ENCODE measurements around the gene RUNX1. TPM values are rescaled to one million over a fixed set of nuclear protein-coding genes. Genes with fewer than 3 reads are reported as not detected.

The RUNX1 gene
- total and polyA plus RNA-seq, 10 of the 15 experiments (the other 5 are each of a cell fraction or from before 2014, with no cell fraction given) = 0.90 to 15.2 (median 4.1) TPM

GRCh38 chr21:34774750-34775149, 274.4 kb downstream of the RUNX1 start (continued):
- TF ChIP-seq, protein P1, sequence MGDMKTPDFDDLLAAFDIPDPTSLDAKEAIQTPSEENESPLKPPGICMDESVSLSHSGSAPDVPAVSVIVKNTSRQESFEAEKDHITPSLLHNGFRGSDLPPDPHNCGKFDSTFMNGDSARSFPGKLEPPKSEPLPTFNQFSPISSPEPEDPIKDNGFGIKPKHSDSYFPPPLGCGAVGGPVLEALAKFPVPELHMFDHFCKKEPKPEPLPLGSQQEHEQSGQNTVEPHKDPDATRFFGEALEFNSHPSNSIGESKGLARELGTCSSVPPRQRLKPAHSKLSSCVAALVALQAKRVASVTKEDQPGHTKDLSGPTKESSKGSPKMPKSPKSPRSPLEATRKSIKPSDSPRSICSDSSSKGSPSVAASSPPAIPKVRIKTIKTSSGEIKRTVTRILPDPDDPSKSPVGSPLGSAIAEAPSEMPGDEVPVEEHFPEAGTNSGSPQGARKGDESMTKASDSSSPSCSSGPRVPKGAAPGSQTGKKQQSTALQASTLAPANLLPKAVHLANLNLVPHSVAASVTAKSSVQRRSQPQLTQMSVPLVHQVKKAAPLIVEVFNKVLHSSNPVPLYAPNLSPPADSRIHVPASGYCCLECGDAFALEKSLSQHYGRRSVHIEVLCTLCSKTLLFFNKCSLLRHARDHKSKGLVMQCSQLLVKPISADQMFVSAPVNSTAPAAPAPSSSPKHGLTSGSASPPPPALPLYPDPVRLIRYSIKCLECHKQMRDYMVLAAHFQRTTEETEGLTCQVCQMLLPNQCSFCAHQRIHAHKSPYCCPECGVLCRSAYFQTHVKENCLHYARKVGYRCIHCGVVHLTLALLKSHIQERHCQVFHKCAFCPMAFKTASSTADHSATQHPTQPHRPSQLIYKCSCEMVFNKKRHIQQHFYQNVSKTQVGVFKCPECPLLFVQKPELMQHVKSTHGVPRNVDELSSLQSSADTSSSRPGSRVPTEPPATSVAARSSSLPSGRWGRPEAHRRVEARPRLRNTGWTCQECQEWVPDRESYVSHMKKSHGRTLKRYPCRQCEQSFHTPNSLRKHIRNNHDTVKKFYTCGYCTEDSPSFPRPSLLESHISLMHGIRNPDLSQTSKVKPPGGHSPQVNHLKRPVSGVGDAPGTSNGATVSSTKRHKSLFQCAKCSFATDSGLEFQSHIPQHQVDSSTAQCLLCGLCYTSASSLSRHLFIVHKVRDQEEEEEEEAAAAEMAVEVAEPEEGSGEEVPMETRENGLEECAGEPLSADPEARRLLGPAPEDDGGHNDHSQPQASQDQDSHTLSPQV (IDR thresholded peaks at IDR 0.05) = no peak
- no peak for TF ChIP-seq PAX5 (IDR thresholded peaks at IDR 0.05; ENCODE audit: borderline replicate concordance, low read depth, low read length)
- no peak for TF ChIP-seq KLF5 (IDR thresholded peaks at IDR 0.05; ENCODE audit: partially characterized antibody)
- no peak for TF ChIP-seq BRCA1 (IDR thresholded peaks at IDR 0.05; ENCODE audit: low read depth, low read length)
- no peak for TF ChIP-seq IKZF1 (conservative IDR thresholded peaks at IDR 0.05)

- peaks cover 0 to 6% of the 10 kb centered on the region in 2 experiments; a peak in 1 of 4 replicates for H3K27me3 ChIP-seq (replicated peaks in 1 of 2; ENCODE audit: control insufficient read depth in 2 of 2, insufficient read depth in 2 of 2, low read length in 1 of 2)
- no peaks in the 10 kb centered on the region for H3K36me3 ChIP-seq (ENCODE audit: control insufficient read depth in 2 of 2, insufficient read depth in 2 of 2, low read length in 1 of 2)
- no peak overlapping the region for H3K27ac ChIP-seq (ENCODE audit: control insufficient read depth, insufficient read depth)
- DNase-seq (ENCODE audit: low read depth, low spot score) (no peak), ATAC-seq (no peak), FAIRE-seq (no peak)
- H4K20me1 ChIP-seq (ENCODE audit: control insufficient read depth, insufficient read depth) = no peaks in the 10 kb centered on the region
- TF ChIP-seq RB1 (IDR thresholded peaks at IDR 0.05; ENCODE audit: borderline replicate concordance) (no peak), FOS (IDR thresholded peaks at IDR 0.05; ENCODE audit: borderline replicate concordance, extremely low read depth, insufficient read length) (no peak), TCF12 (IDR thresholded peaks at IDR 0.05; ENCODE audit: low read depth, low read length) (no peak), MYC (IDR thresholded peaks at IDR 0.05; ENCODE audit: insufficient read depth, insufficient read length, insufficient replicate concordance, low read length, severe bottlenecking) (no peak), STAT3 (IDR thresholded peaks at IDR 0.05; ENCODE audit: low read depth, low read length) (no peak), EGR1 (IDR thresholded peaks at IDR 0.05; ENCODE audit: borderline replicate concordance in 1 of 2, low read depth in 2 of 2, low read length in 2 of 2) (no peak), KDM1A (IDR thresholded peaks at IDR 0.05; ENCODE audit: borderline replicate concordance) (no peak), CHD4 (IDR thresholded peaks at IDR 0.05) (no peak), ZBED1 (IDR thresholded peaks at IDR 0.05; ENCODE audit: borderline replicate concordance) (no peak), SRF (IDR thresholded peaks at IDR 0.05; ENCODE audit: low read depth in 2 of 2, low read length in 2 of 2) (no peak), NBN (IDR thresholded peaks at IDR 0.05) (no peak), IKZF1 (conservative IDR thresholded peaks at IDR 0.05) (no peak), PAX5 (IDR thresholded peaks at IDR 0.05; ENCODE audit: borderline replicate concordance, low read depth, low read length) (no peak)
- ChIA-PET SMC1A (ENCODE audit: uncharacterized antibody, unreplicated experiment) (no interaction called here), RAD21 (ENCODE audit: unreplicated experiment) (no interaction called here), POLR2A (no interaction called here), CTCF (no interaction called here)
- no peaks in the 10 kb centered on the region for H3K4me1 ChIP-seq (ENCODE audit: control insufficient read depth, insufficient read depth, low read length)
- H3K4me2 ChIP-seq (ENCODE audit: control insufficient read depth, insufficient read depth) = no peak overlapping the region
- BruUV-seq (replicated peaks) = no TSS peak
- H2AFZ ChIP-seq (ENCODE audit: control insufficient read depth, low read depth, low read length) = no peak overlapping the region
- 13% methylated on average over 6 of the region's 6 CpGs for WGBS (ENCODE audit: insufficient coverage, insufficient replicate concordance, low lambda C conversion rate, missing lambda C conversion rate)
- intact Hi-C loops (cut with micrococcal nuclease; ENCODE audit: unreplicated experiment) = no loop called here
- no peaks in the 10 kb centered on the region for H3K9me3 ChIP-seq (replicated peaks; ENCODE audit: control insufficient read depth, insufficient read depth, low read length)
- no peaks in the 10 kb centered on the region for H3K79me2 ChIP-seq (ENCODE audit: control insufficient read depth, insufficient read depth, low read length)
- no peak overlapping the region for H3K9ac ChIP-seq (ENCODE audit: control insufficient read depth, insufficient read depth, low read length)
- in situ Hi-C loops (cut with MboI) = no loop called here
- no peak overlapping the region for H3K4me3 ChIP-seq
These were observed 277.5 kb downstream of the RUNX1 start for GRCh38 chr21:34771512-34772028.

Measured in GM12878 (cell line).